Fibroblast of mammary gland (primary cell): ENCODE measurements around the gene CWC25.

Source experiments
- DNase-seq: peaks from one replicate; pipeline ENCODE4 v3.0.0-alpha.2; 2010; ENCODE audit warnings: low read depth
- H3K4me3 ChIP-seq: 2 replicates; pipeline ENCODE4 v1.5.1; 2011; ENCODE audit warnings: low read depth, mild to moderate bottlenecking, low read length, moderate library complexity; ENCODE audit not compliant: control insufficient read depth
- CTCF ChIP-seq: conservative IDR thresholded peaks from 2 replicates; pipeline ENCODE4 v1.5.1; 2011; ENCODE audit warnings: low read depth, low read length, inconsistent platforms; ENCODE audit not compliant: control insufficient read depth, insufficient read depth

The CWC25 gene

GRCh38 chr17:38850374-38850773 is 25.3 kb upstream of the CWC25 start:
- DNase-seq: no peak
- H3K4me3 ChIP-seq: peak overlapping the region; percentile 100
- no peak for TF ChIP-seq CTCF

GRCh38 chr17:38848939-38849605 is 24.0 kb upstream of the CWC25 start:
- H3K4me3 ChIP-seq: no peak overlapping the region
- no peak for TF ChIP-seq CTCF
- no peak for DNase-seq

- DNase-seq: no peak
- TF ChIP-seq CTCF: no peak
- H3K4me3 ChIP-seq: no peak overlapping the region
Measured at GRCh38 chr17:38848557-38848891, 23.4 kb upstream of the CWC25 start.

GRCh38 chr17:38844261-38844757 is 19.2 kb upstream of the CWC25 start:
- TF ChIP-seq CTCF: no peak

GRCh38 chr17:38825762-38826247 is 684 bp upstream of the CWC25 start:
- H3K4me3 ChIP-seq: no peak overlapping the region
- no peak for TF ChIP-seq CTCF
- no peak for DNase-seq

More at GRCh38 chr17:38844261-38844757, 19.2 kb upstream of the CWC25 start:
- no peak overlapping the region for H3K4me3 ChIP-seq
- DNase-seq: peak; percentile 57

- H3K4me3 ChIP-seq: no peak overlapping the region
- peak; percentile 70 for DNase-seq
- peak; percentile 48 for TF ChIP-seq CTCF
Measured at GRCh38 chr17:38815576-38816193, 9.4 kb downstream of the CWC25 start.
